NCI-H1436 (cell line): ENCODE data around the gene CDC42SE2.
"Not testable (repeated sequence)": the region's sequence is repeated elsewhere in the genome, so short reads cannot be mapped to it uniquely, and the experiment has no call there.

Experiments used
- DNase-seq: peaks from one replicate; lab custom pipeline; 2025; lab: John Stamatoyannopoulos, UW

Gene CDC42SE2

DNA sequence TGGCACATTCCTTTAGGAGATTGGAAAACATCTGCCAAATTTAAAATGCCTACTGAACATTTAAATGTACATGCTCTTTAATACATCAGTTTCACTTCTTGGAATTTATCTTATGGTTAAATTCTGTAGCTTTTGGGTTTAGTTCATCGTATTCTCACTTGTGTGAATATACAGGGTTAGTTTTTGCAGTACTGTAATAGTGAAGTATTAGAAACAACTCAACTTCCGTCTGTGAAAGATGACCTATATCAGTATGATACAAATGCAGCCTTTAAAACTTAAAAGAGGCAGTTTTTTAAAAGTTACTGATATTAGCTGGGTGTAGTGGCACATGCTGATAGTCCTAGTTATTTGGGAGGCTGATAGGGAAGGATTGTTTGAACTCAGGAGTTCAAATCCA, 57.2 kb downstream of the CDC42SE2 start:
- DNase-seq, result no peak

DNA sequence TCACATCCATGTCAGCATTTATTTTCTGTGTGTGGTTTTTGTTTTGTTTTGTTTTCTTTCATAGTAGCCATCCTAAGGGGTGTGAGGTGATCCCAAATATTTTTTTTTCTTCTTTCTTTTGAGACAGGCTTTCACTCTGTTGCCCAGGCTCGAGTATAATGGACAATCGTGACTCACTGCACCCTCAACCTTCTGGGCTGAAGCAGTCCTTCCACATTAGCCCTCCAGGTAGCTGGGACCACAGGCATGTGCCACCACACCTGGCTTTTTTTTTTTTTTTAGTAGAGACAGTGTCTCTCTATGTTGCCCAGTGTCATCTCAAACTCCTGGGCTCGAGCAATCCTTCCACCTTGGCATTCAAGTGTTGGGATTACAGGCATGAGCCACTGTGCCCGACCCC, 59.1 kb downstream of the CDC42SE2 start:
- no peak for DNase-seq

DNA sequence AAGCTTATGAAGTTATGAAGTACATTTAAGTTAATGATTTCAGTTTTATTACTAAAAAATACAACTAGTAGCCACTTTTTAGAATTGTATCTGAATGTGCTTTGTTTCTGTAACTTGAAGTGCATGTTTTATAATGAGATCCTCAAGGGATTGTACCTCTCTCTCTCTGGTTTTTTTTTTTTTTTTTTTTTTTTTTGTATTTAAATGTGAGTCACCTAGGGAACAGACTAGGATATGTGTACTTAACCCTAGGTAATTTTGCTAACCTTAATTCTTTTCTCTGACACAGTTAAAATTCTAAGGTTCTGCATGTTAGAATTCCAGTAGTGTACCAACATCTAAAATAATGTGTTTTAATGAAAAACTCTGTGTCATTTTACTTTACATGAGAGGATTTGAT, 59.5 kb downstream of the CDC42SE2 start:
- DNase-seq, result no peak

DNA sequence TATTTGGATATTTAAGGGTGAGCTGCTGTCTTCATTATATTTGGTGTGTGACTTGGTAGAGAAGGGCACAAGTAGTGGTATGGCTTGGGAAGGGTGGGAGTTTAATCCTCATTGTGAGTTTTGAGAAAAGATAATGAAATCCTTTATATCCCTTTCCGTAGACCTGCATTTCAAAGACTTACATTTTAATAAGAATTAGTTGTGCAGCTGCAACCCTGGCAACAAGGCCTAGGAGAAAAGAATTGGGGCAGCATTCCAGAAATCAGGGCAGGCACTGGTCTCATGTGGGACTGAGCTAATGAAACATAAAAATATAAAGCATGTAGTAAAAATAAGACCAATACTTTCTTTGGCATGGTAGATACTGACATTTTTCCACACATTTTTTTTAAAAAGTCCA, 60.5 kb downstream of the CDC42SE2 start:
- DNase-seq, result no peak

DNA sequence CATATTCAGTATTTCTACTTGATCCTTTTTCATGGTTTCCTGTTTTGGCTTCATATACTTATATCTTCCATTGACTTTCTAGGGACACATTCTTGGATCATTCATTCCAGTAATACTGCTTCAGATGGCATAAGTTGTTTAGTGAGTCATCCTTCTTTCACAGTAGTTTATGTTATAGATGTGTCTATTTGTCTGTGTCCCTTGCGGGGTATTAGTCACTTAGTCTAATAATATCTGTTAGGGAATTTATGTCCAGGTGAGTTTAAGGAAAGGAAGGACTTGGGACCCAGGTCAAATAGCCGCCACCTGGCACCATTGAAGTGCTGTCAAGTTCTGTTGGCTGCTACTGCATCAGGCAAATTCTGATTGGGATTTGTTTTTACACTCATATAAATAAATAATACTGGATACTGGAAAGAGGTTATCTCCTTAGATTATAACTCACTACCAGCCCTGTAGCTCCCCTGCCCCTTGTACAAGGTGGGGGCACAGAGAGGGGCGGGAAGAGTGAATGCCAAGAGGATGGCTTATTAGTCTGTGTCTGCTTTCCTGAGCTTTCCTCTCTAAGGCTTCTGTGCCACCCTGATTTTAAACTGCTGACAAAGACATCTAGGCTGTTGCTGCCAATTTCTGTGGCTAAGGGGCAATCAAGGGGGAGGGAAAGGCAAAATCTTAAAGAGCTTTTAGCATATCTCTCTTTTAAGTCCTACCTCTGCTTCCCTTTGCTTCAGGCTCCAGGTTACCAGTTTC, 64.9 kb downstream of the CDC42SE2 start:
- no peak for DNase-seq

DNA sequence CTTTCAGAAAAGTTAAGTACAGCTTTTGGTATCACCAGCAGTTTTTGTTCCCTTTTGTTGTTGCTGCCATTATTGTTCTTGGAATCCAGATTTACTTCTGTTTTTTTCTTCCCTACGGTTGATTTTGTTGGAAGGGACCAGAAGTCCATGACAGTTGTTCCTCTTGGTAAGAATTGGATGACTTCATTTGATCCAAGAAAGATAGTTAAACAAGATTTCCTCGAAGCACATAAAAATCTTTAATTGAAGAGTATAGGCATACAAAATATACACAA, 65.4 kb downstream of the CDC42SE2 start:
- DNase-seq, result no peak

DNA sequence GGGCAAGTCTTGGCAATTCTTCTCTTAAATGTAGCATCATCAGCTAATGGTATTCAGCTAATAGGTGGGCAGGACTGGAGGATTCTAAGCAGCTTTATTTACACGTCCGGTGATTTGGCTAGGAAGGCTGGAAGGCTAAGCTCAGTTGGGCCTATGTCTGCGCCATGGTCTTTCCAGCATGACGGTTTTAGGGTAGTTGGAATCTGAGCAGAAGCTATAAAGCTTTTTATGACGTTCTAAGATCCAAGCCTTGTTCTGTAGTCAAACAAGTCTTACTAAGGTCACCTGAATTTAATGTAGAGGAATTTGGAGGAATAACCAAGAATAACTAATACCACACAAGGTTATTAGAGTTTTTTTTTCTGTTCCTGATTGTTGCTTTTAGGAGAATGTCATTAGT, 66.2 kb downstream of the CDC42SE2 start:
- no peak for DNase-seq

DNA sequence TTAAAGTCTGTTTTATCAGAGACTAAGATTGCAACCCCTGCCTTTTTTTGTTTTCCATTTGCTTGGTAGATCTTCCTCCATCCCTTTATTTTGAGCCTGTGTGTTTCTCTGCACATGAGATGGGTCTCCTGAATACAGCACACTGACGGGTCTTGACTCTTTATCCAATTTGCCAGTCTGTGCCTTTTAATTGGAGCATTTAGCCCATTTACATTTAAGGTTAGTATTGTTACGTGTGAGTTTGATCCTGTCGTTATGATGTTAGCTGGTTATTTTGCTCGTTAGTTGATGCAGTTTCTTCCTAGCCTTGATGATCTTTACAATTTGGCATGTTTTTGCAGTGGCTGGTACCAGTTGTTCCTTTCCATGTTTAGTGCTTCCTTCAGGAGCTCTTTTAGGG, 71.9 kb downstream of the CDC42SE2 start:
- not testable (repeated sequence) for DNase-seq

DNA sequence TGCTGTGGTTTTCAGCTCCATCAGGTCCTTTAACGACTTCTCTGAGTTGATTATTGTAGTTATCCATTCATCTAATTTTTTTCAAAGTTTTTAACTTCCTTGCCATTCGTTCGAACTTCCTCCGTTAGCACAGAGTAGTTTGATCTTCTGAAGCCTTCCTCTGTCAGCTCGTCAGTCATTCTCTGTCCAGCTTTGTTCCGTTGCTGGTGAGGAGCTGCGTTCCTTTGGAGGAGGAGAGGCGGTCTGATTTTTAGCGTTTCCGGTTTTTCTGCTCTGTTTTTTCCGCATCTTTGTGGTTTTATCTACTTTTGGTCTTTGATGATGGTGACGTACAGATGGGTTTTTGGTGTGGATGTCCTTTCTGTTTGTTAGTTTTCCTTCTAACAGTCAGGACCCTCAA, 72.9 kb downstream of the CDC42SE2 start:
- not testable (repeated sequence) for DNase-seq

DNA sequence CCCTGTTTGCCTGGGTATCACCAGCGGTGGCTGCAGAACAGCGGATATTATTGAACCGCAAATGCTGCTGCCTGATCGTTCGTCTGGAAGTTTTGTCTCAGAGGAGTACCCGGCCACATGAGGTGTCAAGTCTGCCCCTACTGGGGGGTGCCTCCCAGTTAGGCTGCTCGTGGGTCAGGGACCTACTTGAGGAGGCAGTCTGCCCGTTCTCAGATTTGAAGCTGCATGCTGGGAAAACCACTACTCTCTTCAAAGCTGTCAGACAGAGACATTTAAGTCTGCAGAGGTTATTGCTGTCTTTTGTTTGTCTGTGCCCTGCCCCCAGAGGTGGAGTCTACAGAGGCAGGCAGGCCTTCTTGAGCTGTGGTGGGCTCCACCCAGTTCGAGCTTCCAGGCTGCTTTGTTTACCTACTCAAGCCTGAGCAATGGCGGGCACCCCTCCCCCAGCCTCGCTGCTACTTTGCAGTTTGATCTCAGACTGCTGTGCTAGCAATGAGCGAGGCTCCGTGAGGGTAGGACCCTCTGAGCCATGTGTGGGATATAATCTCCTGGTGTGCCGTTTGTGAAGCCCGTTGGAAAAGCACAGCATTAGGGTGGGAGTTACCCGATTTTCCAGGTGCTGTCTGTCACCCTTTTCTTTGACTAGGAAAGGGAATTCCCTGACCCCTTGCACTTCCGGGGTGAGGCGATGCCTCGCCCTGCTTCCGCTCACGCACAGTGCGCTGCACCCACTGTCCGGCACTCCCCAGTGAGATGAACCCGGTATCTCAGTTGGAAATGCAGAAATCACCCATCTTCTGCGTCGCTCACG, 73.6 kb downstream of the CDC42SE2 start:
- not testable (repeated sequence) for DNase-seq

DNA sequence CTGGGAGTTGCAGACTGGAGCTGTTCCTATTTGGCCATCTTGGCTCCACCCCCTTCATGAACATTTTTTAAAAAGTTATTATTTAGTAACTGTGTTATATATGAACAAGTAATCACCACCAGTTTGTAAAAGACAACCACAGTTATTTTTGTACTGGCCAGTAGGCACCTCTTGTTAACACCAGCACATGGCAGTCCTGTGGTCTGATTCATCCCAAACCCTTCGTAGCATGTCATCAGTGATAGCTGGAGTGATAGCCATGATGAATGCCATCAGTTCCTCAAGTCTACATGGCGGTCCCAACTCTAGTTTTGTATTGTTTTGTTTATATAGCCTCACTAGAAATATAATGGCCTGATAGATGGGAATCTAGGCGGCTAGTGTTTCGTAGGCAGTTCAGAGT, 74.2 kb downstream of the CDC42SE2 start:
- no peak for DNase-seq

DNA sequence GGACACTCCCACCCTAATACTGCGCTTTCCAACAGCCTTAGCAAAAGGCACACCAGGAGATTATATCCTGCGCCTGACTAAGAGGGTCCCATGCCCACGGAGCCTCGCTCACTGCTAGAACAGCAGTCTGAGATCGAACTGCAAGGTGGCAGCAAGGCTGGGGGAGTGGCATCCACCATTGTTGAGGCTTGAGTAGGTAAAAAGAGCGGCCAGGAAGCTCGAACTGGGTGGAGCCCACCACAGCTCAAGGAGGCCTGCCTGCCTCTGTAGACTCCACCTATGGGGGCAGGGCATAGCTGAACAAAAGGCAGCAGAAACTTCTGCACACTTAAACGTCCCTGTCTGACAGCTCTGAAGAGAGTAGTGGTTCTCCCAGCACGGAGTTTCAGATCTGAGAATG, 80.4 kb downstream of the CDC42SE2 start:
- not testable (repeated sequence) for DNase-seq

DNA sequence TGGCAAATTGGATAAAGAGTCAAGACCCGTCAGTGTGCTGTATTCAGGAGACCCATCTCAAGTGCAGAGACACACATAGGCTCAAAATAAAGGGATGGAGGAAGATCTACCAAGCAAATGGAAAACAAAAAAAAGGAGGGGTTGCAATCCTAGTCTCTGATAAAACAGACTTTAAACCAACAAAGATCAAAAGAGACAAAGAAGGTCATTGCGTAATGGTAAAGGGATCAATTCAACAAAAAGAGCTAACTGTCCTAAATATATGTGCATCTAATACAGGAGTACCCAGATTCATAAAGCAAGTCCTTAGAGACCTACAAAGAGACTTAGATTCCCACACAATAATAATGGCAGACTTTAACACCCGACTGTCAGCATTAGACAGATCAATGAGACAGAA, 82.4 kb downstream of the CDC42SE2 start:
- not testable (repeated sequence) for DNase-seq

DNA sequence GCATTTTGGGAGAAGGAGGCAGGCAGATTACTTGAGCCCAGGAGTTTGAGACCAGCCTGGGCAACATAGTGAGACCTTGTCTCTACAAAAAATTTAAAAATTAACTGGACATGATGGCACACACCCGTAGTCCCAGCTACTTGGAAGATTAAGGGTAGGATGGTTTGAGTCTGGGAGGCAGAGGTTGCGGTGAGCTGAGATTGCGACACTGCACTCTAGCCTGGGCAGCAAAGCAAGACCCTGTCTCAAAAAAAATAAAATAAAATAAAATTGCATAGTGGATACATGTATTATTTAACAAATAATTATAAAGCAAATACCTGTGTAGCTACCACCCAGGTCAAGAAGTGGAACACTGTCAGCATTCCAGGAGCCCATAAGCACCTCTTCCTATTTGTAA, 90.1 kb downstream of the CDC42SE2 start:
- no peak for DNase-seq

DNA sequence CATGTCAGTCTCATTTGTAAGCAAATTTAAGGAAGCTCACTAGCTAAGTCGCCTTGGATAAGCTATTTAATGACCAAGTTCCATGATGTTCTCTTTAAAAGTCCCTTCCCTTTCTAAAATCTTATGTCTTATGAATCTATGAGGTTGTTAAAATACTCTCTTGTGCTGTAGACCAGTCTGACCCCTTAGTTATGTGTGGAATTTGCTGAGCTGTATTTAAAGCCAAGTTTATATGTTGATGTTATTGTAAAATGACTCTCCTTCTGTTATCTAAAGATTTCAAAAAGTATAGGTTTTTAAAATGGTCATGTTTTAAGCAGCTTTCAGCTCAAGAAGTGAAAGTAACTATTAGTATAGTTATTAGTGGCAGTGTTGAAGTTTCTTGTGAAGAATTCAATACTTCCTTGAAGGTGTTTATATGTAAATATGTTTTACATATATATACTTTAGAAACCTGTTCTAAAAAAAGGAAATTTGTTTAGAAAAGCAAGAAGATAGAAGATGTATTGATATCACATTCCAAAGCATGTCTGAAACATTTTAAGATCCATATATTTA, 92.2 kb downstream of the CDC42SE2 start:
- DNase-seq, result no peak

DNA sequence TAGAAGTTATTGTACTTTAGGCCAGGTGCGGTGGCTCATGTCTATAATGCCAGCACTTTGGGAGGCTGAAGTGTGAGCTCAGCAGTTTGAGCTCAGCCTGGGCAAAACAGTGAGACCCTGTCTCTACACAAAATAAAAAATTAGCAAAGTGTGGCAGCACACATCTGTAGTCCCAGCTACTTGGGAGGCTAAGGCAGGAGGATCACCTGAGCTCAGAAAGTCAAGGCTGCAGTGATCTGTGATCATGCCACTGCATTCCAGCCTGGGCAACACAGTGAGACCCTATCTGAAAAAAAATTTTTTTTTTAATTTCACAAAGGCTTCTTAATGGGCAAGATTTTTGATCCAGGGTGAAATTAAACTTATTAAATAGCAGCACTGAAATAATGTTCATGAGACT, 92.8 kb downstream of the CDC42SE2 start:
- no peak for DNase-seq

DNA sequence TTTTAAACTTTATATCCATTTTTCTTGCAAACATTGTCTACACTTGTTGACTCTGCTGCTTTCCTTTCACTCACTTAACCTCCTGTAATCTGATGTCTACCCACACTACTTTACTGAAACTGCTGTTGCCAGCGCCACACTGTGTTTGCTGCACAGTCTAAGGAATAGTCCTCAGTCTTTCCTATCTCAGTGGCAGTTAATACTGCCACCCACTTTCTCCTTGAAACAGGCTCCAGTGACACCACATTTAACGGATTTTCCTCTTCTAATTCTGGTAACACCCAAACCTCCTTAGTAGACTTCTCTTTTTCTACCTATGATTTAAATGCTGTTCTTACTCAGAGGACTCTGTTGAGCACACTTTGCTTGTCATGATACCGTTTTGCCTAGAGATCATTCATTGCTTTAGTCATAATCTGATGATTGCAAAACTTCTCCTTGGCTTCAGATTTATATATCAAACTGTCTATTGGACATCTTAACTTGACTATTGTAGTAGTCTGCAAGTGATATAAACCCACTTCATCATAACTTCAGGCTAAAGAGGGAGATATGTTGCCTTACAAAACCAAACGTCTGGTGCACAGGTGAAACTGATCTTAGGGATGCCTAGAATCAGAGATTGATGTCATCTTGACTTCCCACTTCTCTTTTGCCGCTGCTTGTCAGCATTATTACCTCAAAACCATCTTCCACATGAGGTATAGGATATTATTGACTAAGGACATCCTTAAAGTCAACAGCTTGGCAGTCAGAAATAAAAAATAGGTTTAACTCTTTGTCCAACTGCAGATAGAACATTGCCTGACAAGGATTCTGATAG, 94.1 kb downstream of the CDC42SE2 start:
- DNase-seq, result no peak

DNA sequence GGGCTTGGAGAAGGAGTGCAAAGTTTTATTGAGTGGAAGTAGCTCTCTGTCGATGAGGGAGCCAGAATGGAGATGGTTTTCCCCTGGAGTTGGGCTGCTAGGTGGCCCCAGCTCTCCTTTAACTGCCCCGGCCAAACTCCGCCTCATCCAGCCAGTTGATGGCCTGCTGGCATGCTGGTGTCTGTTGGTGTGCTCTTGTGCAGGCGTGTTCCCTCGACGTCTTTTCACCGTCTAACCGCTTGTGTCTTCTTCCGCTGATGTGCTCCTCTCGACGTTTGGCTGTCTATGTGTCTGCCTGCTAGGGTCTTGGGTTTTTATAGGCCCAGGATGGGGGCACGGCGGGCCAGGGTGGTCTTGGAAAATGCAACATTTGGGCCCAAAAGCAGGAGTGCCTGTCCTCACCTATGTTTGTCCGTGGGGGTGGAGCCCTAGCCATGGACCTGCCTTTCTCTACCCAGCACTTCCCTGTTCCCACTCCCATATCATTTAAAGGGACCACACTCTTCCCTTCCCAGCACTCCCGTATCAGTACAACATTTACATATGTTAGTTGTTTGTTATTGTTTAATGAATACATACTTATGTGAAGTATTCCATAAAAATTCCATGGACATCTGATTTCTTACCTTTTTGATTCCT, 97.9 kb downstream of the CDC42SE2 start:
- no peak for DNase-seq

DNA sequence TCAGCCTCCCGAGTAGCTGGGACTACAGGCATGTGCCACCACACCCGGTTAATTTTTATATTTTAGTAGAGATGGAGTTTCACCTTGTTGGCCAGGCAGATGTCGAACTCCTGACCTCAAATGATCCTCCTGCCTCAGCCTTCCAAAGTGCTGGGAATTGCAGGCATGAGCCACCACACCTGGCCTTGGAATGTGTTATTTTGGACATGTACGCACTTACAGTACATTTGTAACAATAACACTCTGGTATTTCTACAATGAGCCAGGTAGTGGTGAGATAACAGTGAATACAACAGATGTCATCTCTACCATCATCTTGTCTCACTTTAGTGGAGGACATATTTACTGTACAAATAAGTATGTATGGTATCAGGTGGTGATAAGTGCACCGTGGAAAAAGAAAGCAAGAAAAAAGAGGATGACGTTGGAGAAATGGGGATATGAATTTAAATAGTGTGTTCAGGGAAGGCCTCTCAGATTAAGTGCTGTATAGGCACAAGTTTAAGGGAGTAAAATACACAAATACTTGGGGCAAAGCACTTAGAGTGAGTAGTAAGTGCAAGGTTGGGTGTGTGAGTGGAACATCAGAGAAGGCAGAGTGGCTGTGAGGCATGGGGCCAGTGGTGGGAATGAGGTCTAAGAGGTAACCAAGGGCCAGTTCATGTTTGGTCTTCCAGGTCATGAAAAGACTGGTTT, 100.1 kb downstream of the CDC42SE2 start:
- no peak for DNase-seq

DNA sequence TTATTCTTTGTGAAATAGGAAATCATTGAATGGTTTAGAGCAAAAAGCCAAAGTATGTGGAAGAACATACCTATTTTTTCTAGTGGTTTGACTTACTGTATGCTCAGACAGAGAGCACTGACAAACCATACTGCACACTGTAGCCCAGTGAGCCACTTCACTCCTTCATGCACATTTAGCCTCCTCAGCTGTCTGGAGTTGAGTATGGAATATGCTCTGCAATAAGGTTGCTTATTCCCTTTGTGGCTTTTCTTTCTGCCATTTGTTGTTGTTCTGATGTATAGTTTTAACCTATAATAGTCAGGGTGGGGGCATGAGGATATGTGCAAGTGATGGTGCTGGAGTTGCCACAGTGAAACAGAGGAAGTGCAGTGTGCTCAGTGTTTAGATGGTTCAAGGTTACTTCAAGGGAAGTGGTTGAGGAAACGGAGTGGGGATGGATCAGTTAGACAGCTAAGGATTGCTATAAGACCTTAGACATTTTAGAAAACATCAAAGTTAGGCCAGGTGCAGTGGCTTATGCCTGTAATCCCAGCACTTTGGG, 100.7 kb downstream of the CDC42SE2 start:
- no peak for DNase-seq

DNA sequence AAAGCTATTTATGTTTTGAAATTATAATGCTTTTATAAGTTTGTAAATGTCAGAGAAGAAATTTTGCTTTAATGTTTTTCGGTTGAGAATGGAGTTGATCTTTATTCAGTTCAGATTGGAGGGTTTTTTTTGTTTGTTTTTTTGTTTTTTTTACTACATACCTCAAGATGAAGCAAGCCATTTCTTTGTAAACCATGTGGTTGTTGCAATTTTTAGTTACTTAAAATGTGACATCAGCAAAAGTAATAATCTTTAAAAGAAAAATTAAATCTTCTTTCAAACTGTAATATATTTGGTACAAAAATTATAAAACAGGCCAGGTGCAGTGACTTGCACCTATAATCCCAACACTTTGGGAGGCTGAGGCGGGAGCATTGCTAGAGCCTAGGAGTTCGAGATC, 102.6 kb downstream of the CDC42SE2 start:
- no peak for DNase-seq
